Measurements from ENCODE around the gene DHX40. TPM values are rescaled to one million over a fixed set of nuclear protein-coding genes. Genes with fewer than 3 reads are reported as not detected.
A peak's percentile ranks its signal among the peaks of the same experiment; 100 is the strongest.
"Not testable (repeated sequence)": the region's sequence is repeated elsewhere in the genome, so short reads cannot be mapped to it uniquely, and the experiment has no call there.

The DHX40 gene
- total RNA-seq, 2 donors from 2014 or later: 24.7 to 26.8 TPM

GRCh38 chr17:59550703-59551102 is 14.7 kb upstream of the DHX40 start:
- intact Hi-C loops (cut with DNase I): no loop called here

GRCh38 chr17:59558039-59558438 is 7.4 kb upstream of the DHX40 start:
- no peak for DNase-seq (ENCODE audit: low spot score)
- intact Hi-C loops (cut with DNase I): no loop called here

More at GRCh38 chr17:59550703-59551102, 14.7 kb upstream of the DHX40 start:
- no peak for DNase-seq (ENCODE audit: low spot score)

- intact Hi-C loops (cut with DNase I): no loop called here
- no peak for DNase-seq (ENCODE audit: low spot score)
Measured at GRCh38 chr17:59558953-59559352, 6.5 kb upstream of the DHX40 start.

- no peak for DNase-seq (ENCODE audit: low spot score)
- intact Hi-C loops (cut with DNase I): loop anchor here in 1 of 2 donors (5.0 kb wide), 1 partner anchor 109 kb away; no protein-coding TSS in a partner anchor
Measured at GRCh38 chr17:59561042-59561441, 4.4 kb upstream of the DHX40 start.

GRCh38 chr17:59565959-59566324 is 532 bp downstream of the DHX40 start:
- DNase-seq (ENCODE audit: low spot score): no peak
- intact Hi-C loops (cut with DNase I): no loop called here

GRCh38 chr17:59569151-59569550 is 3.7 kb downstream of the DHX40 start:
- DNase-seq (ENCODE audit: low spot score); intact Hi-C loops (cut with DNase I): not testable (repeated sequence)

GRCh38 chr17:59572301-59572924 is 7.0 kb downstream of the DHX40 start:
- intact Hi-C loops (cut with DNase I): no loop called here
- no peak for DNase-seq (ENCODE audit: low spot score)

- intact Hi-C loops (cut with DNase I): not testable (repeated sequence)
Measured at GRCh38 chr17:59584168-59584567, 18.8 kb downstream of the DHX40 start.

GRCh38 chr17:59600169-59600568 is 34.8 kb downstream of the DHX40 start:
- DNase-seq (ENCODE audit: low spot score): no peak
- intact Hi-C loops (cut with DNase I): no loop called here

More at GRCh38 chr17:59584168-59584567, 18.8 kb downstream of the DHX40 start:
- not testable (repeated sequence) for DNase-seq (ENCODE audit: low spot score)

- DNase-seq (ENCODE audit: low spot score): no peak
- intact Hi-C loops (cut with DNase I): no loop called here
Measured at GRCh38 chr17:59601130-59601529, 35.7 kb downstream of the DHX40 start.

GRCh38 chr17:59607061-59607460 is 41.7 kb downstream of the DHX40 start:
- DNase-seq (ENCODE audit: low spot score): no peak

GRCh38 chr17:59607817-59608403 is 42.5 kb downstream of the DHX40 start:
- no peak for DNase-seq (ENCODE audit: low spot score)
- intact Hi-C loops (cut with DNase I): no loop called here

More at GRCh38 chr17:59607061-59607460, 41.7 kb downstream of the DHX40 start:
- intact Hi-C loops (cut with DNase I): no loop called here

- DNase-seq (ENCODE audit: low spot score): no peak
- intact Hi-C loops (cut with DNase I): no loop called here
Measured at GRCh38 chr17:59611503-59611902, 46.1 kb downstream of the DHX40 start.

GRCh38 chr17:59616253-59616920 is 51.0 kb downstream of the DHX40 start:
- no peak for DNase-seq (ENCODE audit: low spot score)
- intact Hi-C loops (cut with DNase I): no loop called here

- no peak for DNase-seq (ENCODE audit: low spot score)
- intact Hi-C loops (cut with DNase I): no loop called here
Measured at GRCh38 chr17:59617156-59617732, 51.8 kb downstream of the DHX40 start.

GRCh38 chr17:59619035-59619297 is 53.6 kb downstream of the DHX40 start:
- intact Hi-C loops (cut with DNase I): loop anchor here in 1 of 2 donors (2.0 kb wide), 1 partner anchor 76 kb away; no protein-coding TSS in a partner anchor
- DNase-seq (ENCODE audit: low spot score): no peak

- DNase-seq (ENCODE audit: low spot score): peak; percentile 98
- intact Hi-C loops (cut with DNase I): loop anchor here (2.0 to 10.0 kb wide), 2 partner anchors 77 to 245 kb away; no protein-coding TSS in a partner anchor
Measured at GRCh38 chr17:59619298-59620063, 54.1 kb downstream of the DHX40 start, which contains the start of gene CLTC. Gene CLTC, plus strand, starts transcription at chr17:59619895. Its CDS starts 237 bp downstream, at chr17:59620132.

- no peak for DNase-seq (ENCODE audit: low spot score)
- intact Hi-C loops (cut with DNase I): loop anchor here in 1 of 2 donors (10.0 kb wide), 1 partner anchor 245 kb away; no protein-coding TSS in a partner anchor
Measured at GRCh38 chr17:59620064-59620359, 54.6 kb downstream of the DHX40 start.

GRCh38 chr17:59620518-59621259 is 55.3 kb downstream of the DHX40 start:
- intact Hi-C loops (cut with DNase I): loop anchor here in 1 of 2 donors (10.0 kb wide), 1 partner anchor 244 kb away; no protein-coding TSS in a partner anchor
- DNase-seq (ENCODE audit: low spot score): no peak

Data from posterior vena cava (tissue), 2 donors.